ENCODE results near the gene OVAAL.

OVAAL gene

GRCh38 chr1:180524915-180525714 lies 33.6 kb upstream of the OVAAL start:
- DNase-seq = no peak
- H3K4me3 ChIP-seq (ENCODE audit: insufficient read depth, low read depth, low read length, poor library complexity, severe bottlenecking) = no peak overlapping the region
- no peaks in the 10 kb centered on the region for H3K36me3 ChIP-seq (ENCODE audit: control insufficient read depth, insufficient read depth, low read length)
- no peaks in the 10 kb centered on the region for H3K27me3 ChIP-seq (replicated peaks; ENCODE audit: control insufficient read depth, insufficient read depth, low read length, poor library complexity, severe bottlenecking)
- no peaks in the 10 kb centered on the region for H3K9me3 ChIP-seq (ENCODE audit: control insufficient read depth, low read length)
- no peaks in the 10 kb centered on the region for H3K4me1 ChIP-seq (ENCODE audit: control insufficient read depth, insufficient read depth, low read length, poor library complexity, severe bottlenecking)
- H3K27ac ChIP-seq (ENCODE audit: insufficient read depth, low read length, poor library complexity, severe bottlenecking) = no peak overlapping the region

GRCh38 chr1:180525715-180526039 lies 33.1 kb upstream of the OVAAL start:
- Histone ChIP-seq H3K4me1 (ENCODE audit: control insufficient read depth, insufficient read depth, low read length, poor library complexity, severe bottlenecking) (no peaks in the 10 kb centered on the region), H3K36me3 (ENCODE audit: control insufficient read depth, insufficient read depth, low read length) (no peaks in the 10 kb centered on the region), H3K4me3 (ENCODE audit: insufficient read depth, low read depth, low read length, poor library complexity, severe bottlenecking) (no peak overlapping the region), H3K9me3 (ENCODE audit: control insufficient read depth, low read length) (no peaks in the 10 kb centered on the region), H3K27ac (ENCODE audit: insufficient read depth, low read length, poor library complexity, severe bottlenecking) (no peak overlapping the region), H3K27me3 (replicated peaks; ENCODE audit: control insufficient read depth, insufficient read depth, low read length, poor library complexity, severe bottlenecking) (no peaks in the 10 kb centered on the region)
- no peak for DNase-seq

- no peak for DNase-seq
- no peaks in the 10 kb centered on the region for H3K27me3 ChIP-seq (replicated peaks; ENCODE audit: control insufficient read depth, insufficient read depth, low read length, poor library complexity, severe bottlenecking)
- no peak overlapping the region for H3K27ac ChIP-seq (ENCODE audit: insufficient read depth, low read length, poor library complexity, severe bottlenecking)
- no peaks in the 10 kb centered on the region for H3K4me1 ChIP-seq (ENCODE audit: control insufficient read depth, insufficient read depth, low read length, poor library complexity, severe bottlenecking)
- H3K9me3 ChIP-seq (ENCODE audit: control insufficient read depth, low read length) = no peaks in the 10 kb centered on the region
- H3K36me3 ChIP-seq (ENCODE audit: control insufficient read depth, insufficient read depth, low read length) = no peaks in the 10 kb centered on the region
- H3K4me3 ChIP-seq (ENCODE audit: insufficient read depth, low read depth, low read length, poor library complexity, severe bottlenecking) = no peak overlapping the region
These were observed 31.6 kb upstream of the OVAAL start for GRCh38 chr1:180527101-180527669.

GRCh38 chr1:180528868-180529470 lies 29.8 kb upstream of the OVAAL start:
- no peaks in the 10 kb centered on the region for H3K4me1 ChIP-seq (ENCODE audit: control insufficient read depth, insufficient read depth, low read length, poor library complexity, severe bottlenecking)
- H3K27me3 ChIP-seq (replicated peaks; ENCODE audit: control insufficient read depth, insufficient read depth, low read length, poor library complexity, severe bottlenecking) = no peaks in the 10 kb centered on the region
- no peaks in the 10 kb centered on the region for H3K9me3 ChIP-seq (ENCODE audit: control insufficient read depth, low read length)
- DNase-seq = no peak
- no peaks in the 10 kb centered on the region for H3K36me3 ChIP-seq (ENCODE audit: control insufficient read depth, insufficient read depth, low read length)
- H3K4me3 ChIP-seq (ENCODE audit: insufficient read depth, low read depth, low read length, poor library complexity, severe bottlenecking) = no peak overlapping the region
- no peak overlapping the region for H3K27ac ChIP-seq (ENCODE audit: insufficient read depth, low read length, poor library complexity, severe bottlenecking)

- no peaks in the 10 kb centered on the region for H3K27me3 ChIP-seq (replicated peaks; ENCODE audit: control insufficient read depth, insufficient read depth, low read length, poor library complexity, severe bottlenecking)
- no peaks in the 10 kb centered on the region for H3K36me3 ChIP-seq (ENCODE audit: control insufficient read depth, insufficient read depth, low read length)
- H3K4me3 ChIP-seq (ENCODE audit: insufficient read depth, low read depth, low read length, poor library complexity, severe bottlenecking) = no peak overlapping the region
- H3K27ac ChIP-seq (ENCODE audit: insufficient read depth, low read length, poor library complexity, severe bottlenecking) = no peak overlapping the region
- H3K9me3 ChIP-seq (ENCODE audit: control insufficient read depth, low read length) = no peaks in the 10 kb centered on the region
- DNase-seq = no peak
- no peaks in the 10 kb centered on the region for H3K4me1 ChIP-seq (ENCODE audit: control insufficient read depth, insufficient read depth, low read length, poor library complexity, severe bottlenecking)
These were observed 28.3 kb upstream of the OVAAL start for GRCh38 chr1:180530501-180530900.

- H3K27me3 ChIP-seq (replicated peaks; ENCODE audit: control insufficient read depth, insufficient read depth, low read length, poor library complexity, severe bottlenecking) = no peaks in the 10 kb centered on the region
- DNase-seq = no peak
- no peak overlapping the region for H3K27ac ChIP-seq (ENCODE audit: insufficient read depth, low read length, poor library complexity, severe bottlenecking)
- no peaks in the 10 kb centered on the region for H3K4me1 ChIP-seq (ENCODE audit: control insufficient read depth, insufficient read depth, low read length, poor library complexity, severe bottlenecking)
- H3K9me3 ChIP-seq (ENCODE audit: control insufficient read depth, low read length) = no peaks in the 10 kb centered on the region
- no peak overlapping the region for H3K4me3 ChIP-seq (ENCODE audit: insufficient read depth, low read depth, low read length, poor library complexity, severe bottlenecking)
- no peaks in the 10 kb centered on the region for H3K36me3 ChIP-seq (ENCODE audit: control insufficient read depth, insufficient read depth, low read length)
These were observed 25.9 kb upstream of the OVAAL start for GRCh38 chr1:180532854-180533253.

- Histone ChIP-seq H3K4me3 (ENCODE audit: insufficient read depth, low read depth, low read length, poor library complexity, severe bottlenecking) (no peak overlapping the region), H3K36me3 (ENCODE audit: control insufficient read depth, insufficient read depth, low read length) (no peaks in the 10 kb centered on the region), H3K27ac (ENCODE audit: insufficient read depth, low read length, poor library complexity, severe bottlenecking) (no peak overlapping the region), H3K4me1 (ENCODE audit: control insufficient read depth, insufficient read depth, low read length, poor library complexity, severe bottlenecking) (no peaks in the 10 kb centered on the region), H3K27me3 (replicated peaks; ENCODE audit: control insufficient read depth, insufficient read depth, low read length, poor library complexity, severe bottlenecking) (no peaks in the 10 kb centered on the region), H3K9me3 (ENCODE audit: control insufficient read depth, low read length) (no peaks in the 10 kb centered on the region)
- DNase-seq = peak; percentile 5 to 28 (median 8)
These were observed 25.3 kb upstream of the OVAAL start for GRCh38 chr1:180533266-180533987.

GRCh38 chr1:180534214-180534613 lies 24.6 kb upstream of the OVAAL start:
- no peak for DNase-seq
- H3K9me3 ChIP-seq (ENCODE audit: control insufficient read depth, low read length) = no peaks in the 10 kb centered on the region
- H3K4me1 ChIP-seq (ENCODE audit: control insufficient read depth, insufficient read depth, low read length, poor library complexity, severe bottlenecking) = no peaks in the 10 kb centered on the region
- no peaks in the 10 kb centered on the region for H3K36me3 ChIP-seq (ENCODE audit: control insufficient read depth, insufficient read depth, low read length)
- no peak overlapping the region for H3K27ac ChIP-seq (ENCODE audit: insufficient read depth, low read length, poor library complexity, severe bottlenecking)
- no peaks in the 10 kb centered on the region for H3K27me3 ChIP-seq (replicated peaks; ENCODE audit: control insufficient read depth, insufficient read depth, low read length, poor library complexity, severe bottlenecking)
- H3K4me3 ChIP-seq (ENCODE audit: insufficient read depth, low read depth, low read length, poor library complexity, severe bottlenecking) = no peak overlapping the region

GRCh38 chr1:180535418-180535999 lies 23.3 kb upstream of the OVAAL start:
- Histone ChIP-seq H3K4me3 (ENCODE audit: insufficient read depth, low read depth, low read length, poor library complexity, severe bottlenecking) (no peak overlapping the region), H3K27ac (ENCODE audit: insufficient read depth, low read length, poor library complexity, severe bottlenecking) (no peak overlapping the region), H3K9me3 (ENCODE audit: control insufficient read depth, low read length) (no peaks in the 10 kb centered on the region), H3K4me1 (ENCODE audit: control insufficient read depth, insufficient read depth, low read length, poor library complexity, severe bottlenecking) (no peaks in the 10 kb centered on the region), H3K27me3 (replicated peaks; ENCODE audit: control insufficient read depth, insufficient read depth, low read length, poor library complexity, severe bottlenecking) (no peaks in the 10 kb centered on the region), H3K36me3 (ENCODE audit: control insufficient read depth, insufficient read depth, low read length) (no peaks in the 10 kb centered on the region)
- no peak for DNase-seq

All from effector memory CD4-positive, alpha-beta T cell (primary cell).